Stimulated activated CD4-positive, alpha-beta T cell treated with anti-CD3 and anti-CD28 coated beads, Interleukin-4, amount 100 ng/mL, for 4 hours (primary cell): ENCODE data around the gene TMOD1.

Source experiments
- DNase-seq, 2 experiments: peaks; one replicate each; pipeline ENCODE4 v3.0.0-alpha.2; 2020

TMOD1 gene

DNA sequence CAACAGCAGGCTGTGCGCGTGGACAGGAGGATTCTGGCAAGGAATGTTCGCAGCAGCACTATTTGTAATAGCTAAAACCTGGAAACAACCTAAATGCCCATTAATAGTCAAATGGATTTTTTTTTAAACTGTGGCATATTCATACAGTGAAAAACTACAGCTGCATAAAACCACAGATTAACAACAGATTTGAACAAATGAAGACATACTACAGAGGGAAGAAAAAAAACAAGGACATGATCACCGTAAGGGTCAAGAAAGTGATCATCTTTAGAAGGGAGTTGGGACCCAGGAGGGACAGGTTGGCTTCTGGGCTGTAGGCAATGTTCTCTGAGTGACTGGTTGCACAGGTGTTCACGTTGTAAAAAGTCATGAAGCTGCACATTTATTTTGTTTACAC, 1.2 kb upstream of the TMOD1 start:
- DNase-seq, result no peak

DNA sequence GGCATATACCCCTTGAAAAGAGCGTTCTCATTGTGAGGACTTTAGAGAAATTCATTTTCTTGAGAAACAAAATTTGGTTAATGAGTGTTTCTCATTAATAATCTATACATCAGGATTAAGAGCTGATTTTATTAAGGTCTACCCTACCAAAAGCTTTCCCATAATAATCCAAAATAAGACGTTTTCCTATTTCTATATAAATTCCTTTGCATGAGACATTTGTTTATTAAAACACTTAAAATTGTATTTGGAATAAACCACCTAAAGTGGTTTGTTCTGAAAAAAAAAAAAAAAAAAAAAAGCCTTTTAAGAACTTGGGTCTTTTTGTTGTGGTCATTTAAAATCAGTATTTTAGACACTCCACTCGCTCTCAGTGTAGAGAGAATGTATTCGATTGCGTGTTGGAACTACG, 695 bp upstream of the TMOD1 start:
- DNase-seq, result no peak

DNA sequence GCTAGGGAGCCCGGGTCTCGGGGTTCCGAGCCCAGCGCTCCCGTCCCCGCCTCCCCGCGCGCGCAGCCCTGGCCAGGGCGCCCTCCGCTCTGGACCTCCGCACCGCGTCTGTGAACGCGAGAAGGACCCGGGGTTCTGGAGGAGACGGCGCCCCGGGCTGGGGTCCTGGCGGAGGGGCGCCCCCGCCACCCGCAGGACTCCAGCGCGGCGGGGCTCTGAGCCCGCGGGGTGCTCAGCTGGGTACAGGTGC, 431 bp downstream of the TMOD1 start:
- DNase-seq, result no peak

DNA sequence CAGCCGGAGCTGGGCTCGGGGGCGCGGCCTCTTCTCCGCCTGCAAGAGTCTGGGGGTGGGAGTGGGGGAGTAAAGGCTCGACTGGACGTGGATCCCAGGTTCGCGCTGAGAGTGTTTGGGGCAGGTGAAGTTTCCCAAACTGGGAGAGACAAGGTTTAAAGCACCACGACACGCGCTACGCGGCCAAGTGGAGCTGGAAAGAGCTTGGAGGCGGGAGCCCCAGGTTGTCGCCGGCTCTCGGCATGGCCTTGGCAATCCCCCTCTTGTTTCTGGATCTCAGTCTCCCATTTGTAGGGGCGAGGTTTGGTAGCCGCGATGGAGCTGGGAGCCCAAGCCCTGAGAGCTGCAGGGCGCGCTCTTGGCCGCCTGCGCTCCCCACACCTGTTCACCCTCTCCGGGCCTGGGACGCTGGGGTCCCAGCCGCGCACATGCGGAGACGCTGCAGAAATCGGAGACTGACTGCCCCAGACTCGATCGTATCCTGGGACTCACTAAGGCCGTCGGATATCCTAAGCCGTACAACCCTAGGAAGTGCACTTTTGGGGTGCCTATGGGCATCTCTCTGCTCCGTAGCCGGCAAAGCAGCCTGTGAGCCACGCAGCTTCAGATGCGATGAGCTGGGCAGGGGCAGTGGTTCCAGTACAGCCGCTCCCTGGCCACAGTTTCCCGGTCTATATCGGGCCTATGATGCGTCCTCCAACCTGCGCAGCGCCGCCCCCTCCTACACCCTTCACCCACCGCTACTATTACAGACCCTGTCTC, 937 bp downstream of the TMOD1 start:
- peak in 1 of 2 experiments; percentile 0 for DNase-seq

DNA sequence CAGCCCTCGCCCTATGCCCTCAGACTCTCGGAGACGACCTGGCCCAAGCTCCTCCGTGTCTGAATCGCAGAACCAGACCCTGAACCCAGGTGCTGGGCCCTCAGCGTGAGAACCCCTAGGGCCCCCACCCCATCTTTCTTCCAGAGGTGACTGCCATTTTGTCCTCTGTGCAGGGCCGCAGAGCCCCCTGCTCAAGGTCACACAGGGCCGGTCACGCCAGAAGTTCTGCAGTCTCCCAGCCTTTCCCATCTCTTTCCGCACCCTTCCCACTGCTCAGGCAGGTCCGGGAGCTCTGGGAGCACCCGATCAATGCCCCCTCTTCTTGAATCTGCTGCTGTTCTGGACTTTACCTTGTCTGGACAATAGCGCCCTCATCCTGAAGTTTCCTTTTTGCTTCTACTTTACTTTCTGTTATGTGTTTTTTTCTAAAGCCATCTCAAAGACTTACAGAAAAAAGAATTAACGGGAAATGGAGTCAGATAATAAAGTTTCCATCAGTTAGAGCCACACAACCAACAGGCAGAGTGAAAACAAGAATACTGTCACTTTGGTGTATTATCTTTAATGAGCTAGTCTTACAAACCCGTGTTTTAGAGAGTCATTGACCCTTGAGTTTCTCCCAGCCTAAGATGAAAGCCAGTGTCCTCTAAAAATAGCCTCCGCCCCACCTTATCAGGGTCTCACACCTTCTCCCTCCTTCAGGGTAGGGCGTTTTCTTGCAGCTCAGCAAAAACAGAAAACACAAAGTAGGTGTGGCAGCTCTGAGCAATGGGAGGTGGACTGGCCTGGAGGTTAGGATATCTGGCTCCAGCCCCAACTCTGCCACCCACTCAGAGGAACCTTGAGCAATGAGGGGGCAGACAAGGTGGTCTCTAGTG, 1.8 kb downstream of the TMOD1 start:
- DNase-seq, result no peak

DNA sequence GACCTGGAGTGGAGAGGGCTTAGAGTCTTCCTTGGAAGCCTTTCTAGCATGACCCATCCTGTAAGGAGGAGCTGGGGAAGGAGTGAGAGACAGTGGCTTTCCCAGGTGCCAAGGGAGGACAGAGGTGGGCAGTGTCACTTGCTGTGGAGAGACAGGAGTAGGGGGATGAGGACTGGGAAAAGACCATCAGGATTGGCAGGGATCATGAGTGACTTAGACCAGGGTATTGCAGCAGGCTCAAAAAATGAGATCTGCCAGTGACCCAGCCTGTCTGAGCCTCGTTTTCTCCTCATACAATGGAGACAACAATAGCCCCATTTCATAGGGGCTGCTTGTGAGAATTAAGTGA, 2.4 kb downstream of the TMOD1 start:
- DNase-seq, result no peak

DNA sequence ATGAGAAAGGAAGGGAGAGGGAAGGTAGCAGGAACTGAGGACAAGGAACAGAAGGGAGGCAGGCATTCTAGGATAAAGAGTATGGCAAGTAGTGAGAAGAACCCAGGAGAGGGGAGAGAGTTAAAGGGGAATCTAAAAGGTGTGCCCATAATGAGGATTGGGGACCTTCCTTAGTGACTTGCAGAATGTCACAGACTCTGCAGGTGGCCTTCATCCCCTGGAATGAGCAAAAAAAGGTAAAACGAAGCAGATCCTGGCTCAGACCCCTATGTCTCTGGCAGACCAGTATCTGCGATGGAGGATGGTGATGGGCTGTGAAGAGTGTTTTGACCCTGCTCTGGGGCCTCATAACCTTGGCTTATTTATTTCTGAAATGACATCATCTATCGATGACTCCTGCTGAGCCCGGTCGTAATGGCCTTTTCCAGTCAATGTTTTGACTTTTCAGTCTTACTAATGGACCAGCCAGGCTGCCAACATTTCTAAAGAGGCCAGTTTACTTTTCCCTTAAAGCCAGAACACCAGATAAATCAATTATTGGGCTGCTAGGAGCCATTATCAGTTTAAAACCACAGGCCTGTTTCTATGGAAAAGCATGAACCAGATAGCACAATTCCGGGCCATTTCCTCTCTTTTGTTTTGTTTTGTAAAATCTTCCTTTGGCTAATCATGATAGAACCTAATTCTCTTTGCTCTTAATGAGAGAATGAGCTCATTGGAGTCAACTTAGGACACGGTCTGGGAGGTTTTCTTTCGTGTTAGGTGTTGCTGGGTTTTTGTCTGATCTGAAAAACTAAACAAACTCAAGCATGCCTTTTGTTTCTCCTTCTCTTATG, 3.1 kb downstream of the TMOD1 start:
- DNase-seq, result no peak

DNA sequence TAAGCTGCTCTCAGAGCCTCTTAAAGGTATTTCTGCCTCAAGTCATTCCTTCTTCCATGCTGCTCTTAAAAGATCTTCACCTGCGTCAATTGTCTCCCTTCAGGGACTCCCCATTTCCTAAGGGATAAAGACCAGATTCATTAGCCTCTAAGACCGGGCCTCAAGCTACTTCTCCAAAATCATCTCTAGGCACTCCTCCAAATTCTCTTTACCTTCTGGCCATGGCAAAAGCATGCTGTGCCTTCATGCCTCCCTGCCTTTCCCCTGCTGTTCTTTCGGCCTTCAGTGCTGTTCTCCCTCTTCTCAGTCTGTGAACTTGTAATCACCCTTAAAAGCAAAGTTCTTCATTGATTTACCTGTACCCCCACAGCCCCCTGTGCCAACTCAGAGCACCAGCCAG, 4.4 kb downstream of the TMOD1 start:
- no peak for DNase-seq

DNA sequence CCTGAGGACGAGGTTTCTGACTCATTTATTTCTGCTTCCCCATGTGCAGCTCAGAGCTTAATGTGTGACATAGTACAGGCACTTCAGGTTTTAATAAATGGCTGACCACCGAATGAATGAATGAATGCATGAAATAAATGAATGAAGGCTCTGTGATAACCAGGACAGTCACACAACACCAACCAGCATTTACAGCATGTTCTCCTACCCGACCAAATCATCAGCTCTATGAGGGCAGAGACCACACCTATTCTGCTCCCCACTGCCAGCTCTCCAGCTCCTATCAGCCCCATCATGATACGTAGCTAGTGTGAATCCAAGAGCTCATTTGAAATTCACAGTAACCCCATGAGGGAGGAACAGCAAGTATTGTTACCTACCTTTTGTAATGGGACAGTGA, 4.8 kb downstream of the TMOD1 start:
- no peak for DNase-seq

DNA sequence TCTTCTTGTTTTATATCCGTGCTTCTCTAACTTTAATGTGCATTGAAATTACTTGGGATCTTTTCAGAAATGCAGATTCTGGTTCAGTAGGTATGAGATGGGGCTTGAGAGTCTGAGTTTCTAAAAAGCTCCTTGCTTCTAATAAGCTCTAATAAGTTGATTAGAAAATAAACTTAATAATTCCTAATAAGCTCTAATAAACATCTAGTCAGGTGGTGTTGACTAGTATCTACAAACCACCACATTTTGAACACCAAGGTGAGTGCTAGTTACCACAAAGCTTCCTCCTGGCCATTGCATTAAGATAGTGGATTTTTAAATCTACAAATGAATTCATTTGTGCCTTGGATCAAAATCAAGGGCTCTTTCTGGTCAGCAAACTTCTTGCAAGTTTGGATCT, 5.3 kb downstream of the TMOD1 start:
- DNase-seq, result no peak

DNA sequence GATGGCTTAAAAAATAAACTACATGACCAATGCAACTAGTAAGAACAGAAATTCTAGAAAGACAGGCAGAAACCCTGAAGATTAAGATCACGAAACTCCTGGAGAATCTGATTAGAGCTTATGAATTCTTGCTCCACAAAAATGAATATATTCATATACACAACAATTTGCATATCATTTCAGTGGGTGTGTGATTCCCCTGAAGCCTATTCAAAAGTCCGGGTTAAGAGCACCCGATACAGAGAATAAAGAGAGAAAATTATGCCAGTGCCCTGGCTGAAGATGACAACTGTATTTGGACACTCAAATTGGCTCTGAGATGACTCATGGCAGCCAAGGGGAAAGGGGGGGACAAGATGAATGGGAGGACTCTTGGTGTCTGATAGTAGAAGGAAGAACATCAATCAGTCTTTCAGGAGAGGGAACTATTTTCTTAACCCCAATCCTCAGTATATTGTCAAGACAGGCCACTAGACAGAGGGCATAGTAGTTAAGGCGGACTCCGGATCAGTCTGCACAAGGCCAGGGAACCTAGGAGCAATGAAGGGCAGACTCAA, 6.0 kb downstream of the TMOD1 start:
- DNase-seq, result no peak

DNA sequence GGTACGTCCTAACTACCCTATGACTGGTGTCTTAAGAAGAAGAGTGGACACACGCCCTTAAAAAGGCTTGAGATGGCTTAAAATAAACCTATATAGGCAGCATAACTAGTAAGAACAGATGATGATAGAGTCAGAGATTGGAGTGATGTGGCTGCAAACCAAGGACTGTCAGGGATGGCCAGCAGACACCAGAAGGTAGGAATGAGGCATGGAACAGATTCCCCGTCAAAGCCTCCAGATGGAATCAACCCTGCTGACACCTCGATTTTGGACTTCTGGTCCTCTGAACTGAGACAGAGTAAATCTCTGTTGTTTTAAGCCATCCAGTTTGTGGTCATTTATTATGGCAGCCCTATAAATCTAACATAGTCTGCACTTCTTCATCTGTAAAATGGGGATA, 7.4 kb downstream of the TMOD1 start:
- DNase-seq, result no peak

DNA sequence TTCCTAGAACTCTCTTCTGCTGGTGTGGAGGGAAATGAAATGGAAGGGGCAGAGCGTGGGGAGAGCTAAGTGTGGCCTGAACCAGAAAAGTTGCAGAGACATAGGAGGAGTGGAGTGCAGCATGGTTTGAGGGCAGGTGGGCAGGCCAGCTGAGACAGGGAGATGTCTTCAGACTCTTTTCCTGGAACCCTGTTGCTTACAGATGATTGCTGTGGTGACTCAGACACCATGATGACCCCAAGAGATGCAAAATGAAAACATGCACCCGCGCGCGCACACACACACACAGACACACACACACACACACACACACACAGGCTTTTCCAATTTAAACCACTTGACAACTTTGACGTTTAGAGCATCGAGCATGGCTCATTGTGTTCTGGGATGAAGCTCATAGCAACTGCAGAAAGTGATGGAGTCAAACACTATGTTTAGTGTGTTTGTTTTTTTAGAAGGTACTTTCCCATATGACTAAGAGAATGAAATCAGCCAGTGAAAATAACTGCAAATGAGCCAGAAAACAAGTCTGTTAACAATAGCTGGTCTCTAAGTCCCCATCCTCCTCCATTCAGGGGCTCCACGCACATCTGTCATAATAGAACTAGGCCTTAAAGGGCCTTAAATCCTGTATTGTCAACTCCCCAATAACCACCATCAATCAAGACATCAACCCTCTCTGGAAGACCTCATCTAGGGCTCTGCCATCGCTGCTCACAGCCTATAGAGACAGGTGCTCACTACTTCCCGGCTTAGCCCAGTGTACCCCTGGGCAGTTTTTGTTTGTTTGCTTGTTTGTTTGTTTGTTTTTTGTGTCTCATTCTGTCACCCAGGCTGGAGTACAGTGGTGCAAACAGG, 9.6 kb downstream of the TMOD1 start:
- DNase-seq, result no peak

DNA sequence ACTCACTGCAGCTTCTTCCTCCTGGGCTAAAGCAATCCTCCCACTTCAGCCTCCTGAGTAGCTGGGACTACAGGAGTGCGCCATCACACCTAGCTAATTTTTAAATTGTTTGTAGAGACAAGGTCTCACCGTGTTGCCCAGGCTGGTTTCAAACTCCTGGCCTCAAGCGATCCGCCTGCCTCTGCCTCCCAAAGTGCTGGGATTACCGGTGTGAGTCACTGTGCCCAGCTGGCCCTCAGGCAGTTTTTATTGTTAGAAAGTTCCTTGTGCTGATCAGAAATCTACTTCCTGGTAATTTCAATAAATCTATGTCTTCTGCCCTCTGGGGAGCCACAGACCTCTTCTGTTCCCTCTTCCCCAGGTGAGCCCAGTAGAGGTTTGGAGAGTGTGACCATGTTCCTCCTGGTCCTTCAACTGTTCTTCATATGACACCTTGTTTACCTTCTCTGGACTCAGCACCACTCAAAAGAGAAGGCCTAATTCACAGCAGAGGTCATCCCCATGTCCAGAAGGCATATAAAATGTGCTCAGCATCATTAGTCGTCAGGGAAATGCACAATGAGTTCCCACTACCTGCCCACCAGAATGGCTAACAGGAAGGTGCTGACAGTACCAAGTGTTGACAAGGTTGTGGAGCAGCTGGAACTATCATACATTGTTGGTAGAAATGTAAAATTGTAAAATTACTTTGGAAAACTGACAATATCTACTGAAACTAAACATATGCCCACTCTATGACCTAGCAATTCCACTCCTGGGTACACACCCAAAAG, 10.4 kb downstream of the TMOD1 start:
- DNase-seq, result no peak

DNA sequence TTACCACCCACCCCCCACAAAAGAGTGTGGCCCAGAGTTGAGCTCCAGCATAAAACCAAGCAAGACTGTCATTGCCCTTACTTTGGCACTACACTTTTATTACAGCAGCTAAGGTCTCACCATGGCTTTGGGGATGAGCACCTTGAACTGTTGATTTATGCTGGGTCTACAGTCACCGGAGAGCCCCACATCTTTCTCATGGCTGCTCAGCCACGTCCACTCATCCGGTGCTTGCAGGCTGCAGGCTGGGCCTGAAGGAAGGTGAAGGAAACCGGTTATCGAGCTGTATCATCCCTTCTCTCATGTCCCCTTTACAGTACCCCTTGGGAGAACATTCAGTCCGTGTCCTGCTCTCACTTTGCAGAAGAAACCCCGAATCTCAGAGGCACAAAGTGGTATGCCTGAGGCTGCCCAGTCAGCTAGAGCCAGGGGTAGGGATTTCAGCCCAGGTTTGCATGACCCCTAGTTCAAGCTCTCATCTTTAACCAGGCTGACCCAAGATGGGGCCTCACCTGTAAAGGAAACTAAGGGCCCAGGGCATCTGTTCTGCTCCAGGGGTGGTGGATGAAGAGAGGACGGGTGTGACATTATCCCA, 11.6 kb downstream of the TMOD1 start:
- no peak for DNase-seq

DNA sequence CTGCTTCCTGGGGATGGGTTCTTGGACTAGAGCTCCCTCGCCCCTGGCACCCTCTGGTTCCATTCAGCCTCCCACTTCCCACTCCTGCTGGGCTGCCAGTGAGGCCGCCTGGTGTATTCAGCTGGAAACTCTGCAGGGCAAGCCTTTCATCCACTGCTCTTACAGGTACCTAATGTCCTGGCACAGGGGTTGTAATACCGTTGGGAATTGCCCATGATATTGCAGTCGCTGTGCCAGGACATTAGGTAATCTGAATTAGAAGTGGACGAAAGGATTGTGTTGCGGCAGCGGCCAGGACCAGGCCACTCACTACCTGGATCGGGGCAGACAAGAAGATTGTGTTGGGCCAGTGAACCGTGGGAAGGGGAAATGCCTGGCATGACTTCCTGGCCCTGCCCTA, 13.1 kb downstream of the TMOD1 start:
- no peak for DNase-seq

DNA sequence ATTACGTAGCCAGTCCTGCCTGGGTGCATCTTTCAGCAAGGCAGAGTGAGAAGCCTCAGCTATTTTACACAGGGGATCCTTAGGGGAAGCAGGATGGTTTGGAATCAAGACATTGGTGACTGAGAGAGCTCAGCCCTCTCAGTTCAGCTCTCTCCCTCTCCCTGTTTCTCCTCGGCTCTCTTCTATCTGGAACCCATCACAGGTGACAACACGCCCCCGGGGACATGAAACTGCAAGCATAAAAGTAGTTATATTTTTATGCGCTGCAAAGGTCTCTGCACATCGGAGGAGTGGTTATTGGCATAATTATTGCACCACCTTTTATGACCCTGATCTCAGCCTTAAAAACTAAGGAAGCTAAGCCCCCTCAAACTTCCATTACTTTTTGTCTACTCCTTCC, 14.2 kb downstream of the TMOD1 start:
- DNase-seq, result no peak

DNA sequence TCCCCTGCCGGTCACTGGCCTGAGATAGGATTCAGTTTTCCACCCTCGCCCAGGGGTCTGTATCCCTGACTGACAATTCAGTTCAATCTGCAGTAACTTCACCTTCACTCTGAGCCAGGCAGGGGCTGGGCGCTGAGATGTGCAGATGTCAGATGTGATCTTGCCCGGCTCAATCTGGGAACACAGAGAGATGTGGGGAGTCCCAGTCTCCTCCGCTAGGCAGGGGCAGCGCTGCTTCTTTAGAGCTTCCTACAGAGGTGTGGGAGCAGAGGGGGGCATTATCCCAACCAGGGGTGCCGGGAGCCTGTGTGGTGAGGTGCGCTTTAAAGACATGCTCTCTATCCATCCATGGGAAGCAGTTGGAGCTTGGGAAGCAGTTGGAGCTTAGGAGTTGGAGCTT, 14.6 kb downstream of the TMOD1 start:
- DNase-seq, result no peak

DNA sequence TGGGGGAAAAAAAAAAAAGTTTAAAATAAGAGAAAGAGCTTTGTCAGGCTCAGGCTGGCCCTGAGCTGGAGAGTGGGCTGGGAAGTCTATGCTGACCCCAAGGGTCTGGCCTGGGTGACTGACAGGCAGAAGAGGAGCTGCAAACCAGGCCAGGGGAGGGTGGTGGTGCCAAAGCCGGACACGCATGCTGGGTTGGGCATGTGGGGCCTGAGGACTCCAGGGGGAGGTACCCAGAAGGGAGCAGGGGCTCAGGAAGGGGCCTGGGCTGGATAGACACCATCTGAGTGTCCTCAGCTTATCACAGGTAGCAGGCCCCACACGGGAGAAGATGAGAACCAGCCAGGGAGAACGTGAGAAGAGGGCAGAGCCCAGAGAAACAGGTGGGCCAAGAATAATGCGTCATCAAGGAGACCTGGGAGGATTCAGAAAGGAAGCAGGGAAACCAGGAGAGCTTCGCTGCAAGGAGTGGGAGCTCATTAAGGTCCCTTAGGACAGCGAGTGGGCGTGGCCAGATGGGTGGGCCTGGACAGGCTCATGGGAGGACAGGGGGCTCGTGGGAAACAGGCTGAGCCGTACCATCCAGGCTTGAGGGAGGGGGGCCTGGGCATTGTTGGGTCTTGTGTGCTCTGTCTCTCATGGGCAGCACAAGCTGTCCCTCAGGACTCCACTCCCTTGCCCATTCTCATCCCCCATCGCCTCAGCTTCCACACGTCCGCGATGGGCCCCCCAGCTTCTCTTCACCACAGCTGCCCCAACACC, 16.0 kb downstream of the TMOD1 start:
- DNase-seq, result no peak

DNA sequence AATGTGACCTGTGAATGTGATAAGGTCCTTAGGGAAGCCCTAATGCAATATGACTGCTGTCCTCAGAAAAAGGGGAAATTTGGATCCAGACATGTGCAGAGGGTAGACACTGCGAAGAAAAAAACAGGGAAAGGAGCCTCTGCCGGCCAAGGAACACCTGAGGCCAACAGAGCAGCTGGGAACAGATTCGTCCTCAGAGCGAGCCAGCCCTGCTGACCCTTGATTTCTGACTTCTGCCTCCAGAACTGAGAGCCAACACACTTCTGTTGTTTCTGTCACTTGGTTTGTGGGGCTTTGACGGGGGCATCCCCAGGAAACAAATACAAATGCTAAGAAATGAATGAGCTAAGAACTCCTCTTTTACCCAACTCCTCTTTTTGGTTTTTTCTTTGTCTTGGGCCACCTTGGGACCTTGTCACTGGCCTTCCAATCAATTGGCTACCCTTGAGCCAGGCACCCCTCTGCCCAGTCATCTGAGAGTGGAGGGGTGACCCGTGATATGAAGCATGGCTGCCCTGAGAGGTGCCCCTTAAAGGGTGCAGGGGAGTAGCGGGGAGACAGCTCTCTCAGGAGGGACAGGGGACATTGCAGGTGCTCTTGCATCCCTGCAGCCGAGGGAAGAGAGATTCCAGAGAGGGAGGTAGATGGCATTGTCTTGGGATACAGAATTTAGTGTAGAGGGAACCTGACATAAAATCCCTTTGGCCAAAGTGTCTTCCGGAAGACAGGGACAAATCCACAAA, 16.9 kb downstream of the TMOD1 start:
- DNase-seq, result no peak
